Measurements from ENCODE around the gene FREM2.

FREM2 gene

DNA sequence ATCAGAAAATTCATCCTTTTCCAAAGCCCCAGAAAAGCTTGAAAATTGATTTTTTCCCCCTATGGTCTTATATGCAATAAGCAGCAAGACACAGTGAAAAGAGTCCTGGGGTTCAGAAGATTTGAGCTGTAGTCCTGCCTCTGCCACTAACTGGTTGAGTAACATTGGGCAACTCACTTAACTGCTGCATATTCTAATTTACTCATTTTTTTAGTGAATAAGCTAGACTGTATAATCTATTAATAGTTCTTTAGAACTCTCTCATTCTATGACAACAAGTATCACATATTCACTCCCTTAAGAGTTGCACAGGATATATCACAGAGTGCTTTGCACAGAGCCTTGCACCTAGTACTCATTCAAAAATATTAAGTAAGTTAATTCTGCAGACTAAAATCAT is 192.9 kb downstream of the FREM2 start:
- TF ChIP-seq, protein P1, sequence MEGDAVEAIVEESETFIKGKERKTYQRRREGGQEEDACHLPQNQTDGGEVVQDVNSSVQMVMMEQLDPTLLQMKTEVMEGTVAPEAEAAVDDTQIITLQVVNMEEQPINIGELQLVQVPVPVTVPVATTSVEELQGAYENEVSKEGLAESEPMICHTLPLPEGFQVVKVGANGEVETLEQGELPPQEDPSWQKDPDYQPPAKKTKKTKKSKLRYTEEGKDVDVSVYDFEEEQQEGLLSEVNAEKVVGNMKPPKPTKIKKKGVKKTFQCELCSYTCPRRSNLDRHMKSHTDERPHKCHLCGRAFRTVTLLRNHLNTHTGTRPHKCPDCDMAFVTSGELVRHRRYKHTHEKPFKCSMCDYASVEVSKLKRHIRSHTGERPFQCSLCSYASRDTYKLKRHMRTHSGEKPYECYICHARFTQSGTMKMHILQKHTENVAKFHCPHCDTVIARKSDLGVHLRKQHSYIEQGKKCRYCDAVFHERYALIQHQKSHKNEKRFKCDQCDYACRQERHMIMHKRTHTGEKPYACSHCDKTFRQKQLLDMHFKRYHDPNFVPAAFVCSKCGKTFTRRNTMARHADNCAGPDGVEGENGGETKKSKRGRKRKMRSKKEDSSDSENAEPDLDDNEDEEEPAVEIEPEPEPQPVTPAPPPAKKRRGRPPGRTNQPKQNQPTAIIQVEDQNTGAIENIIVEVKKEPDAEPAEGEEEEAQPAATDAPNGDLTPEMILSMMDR (IDR thresholded peaks at IDR 0.05), result no peak
- no peaks in the 10 kb centered on the region for H3K9me3 Mint-ChIP-seq

DNA sequence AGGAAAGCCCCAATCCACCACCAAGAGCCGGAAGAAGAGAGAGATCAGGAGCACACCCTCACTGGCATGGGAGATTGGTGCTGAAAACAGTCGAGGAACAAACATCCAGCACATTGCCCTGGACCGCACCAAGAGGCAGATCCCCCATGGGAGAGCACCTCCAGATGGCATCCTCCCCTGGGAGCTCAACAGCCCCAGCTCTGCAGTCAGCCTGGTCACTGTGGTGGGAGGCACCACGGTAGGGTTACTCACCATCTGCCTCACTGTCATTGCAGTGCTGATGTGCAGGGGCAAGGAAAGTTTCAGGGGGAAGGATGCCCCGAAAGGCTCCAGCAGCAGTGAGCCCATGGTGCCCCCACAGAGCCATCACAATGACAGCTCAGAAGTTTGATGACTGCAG is 193.5 kb downstream of the FREM2 start:
- Mint-ChIP-seq H3K36me3 (ENCODE audit: low read depth) (peaks cover 5% of the 10 kb centered on the region), H3K4me3 (no peak overlapping the region), H3K4me1 (peaks cover 11% of the 10 kb centered on the region), H3K27me3 (ENCODE audit: low read depth, poor library complexity) (no peaks in the 10 kb centered on the region), H3K9me3 (no peaks in the 10 kb centered on the region), H3K27ac (no peak overlapping the region)
- no peak for DNase-seq
- TF ChIP-seq, protein P1 (IDR thresholded peaks at IDR 0.05), result no peak

More for the DNA sequence above, 192.9 kb downstream of the FREM2 start:
- Mint-ChIP-seq H3K27me3 (ENCODE audit: low read depth, poor library complexity) (no peaks in the 10 kb centered on the region), H3K36me3 (ENCODE audit: low read depth) (peaks cover 5% of the 10 kb centered on the region), H3K4me3 (no peak overlapping the region), H3K4me1 (peaks cover 11% of the 10 kb centered on the region), H3K27ac (no peak overlapping the region)
- no peak for DNase-seq

DNA sequence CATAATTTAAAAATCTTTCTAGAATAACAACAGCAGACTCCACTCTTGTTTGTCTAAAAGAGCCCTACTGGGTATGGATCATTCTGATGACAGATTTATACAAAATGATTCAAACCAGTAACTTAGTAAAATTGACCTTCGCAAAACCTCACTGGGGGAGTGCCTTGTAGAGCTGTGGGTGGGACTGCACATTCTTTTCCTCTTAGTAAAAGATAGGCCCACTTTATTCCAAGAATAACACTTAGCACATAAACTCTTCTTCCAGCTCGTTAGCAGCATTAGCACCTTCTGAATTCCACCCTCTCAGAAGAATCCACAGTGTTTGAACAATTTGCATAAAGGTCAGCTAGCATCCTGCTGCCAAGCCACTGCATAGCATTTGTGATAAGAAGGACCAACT is 196.9 kb downstream of the FREM2 start:
- Mint-ChIP-seq H3K4me1 (peaks cover 11% of the 10 kb centered on the region), H3K27ac (no peak overlapping the region), H3K4me3 (no peak overlapping the region), H3K9me3 (no peaks in the 10 kb centered on the region), H3K27me3 (ENCODE audit: low read depth, poor library complexity) (peaks cover 5% of the 10 kb centered on the region), H3K36me3 (ENCODE audit: low read depth) (peaks cover 5% of the 10 kb centered on the region)
- TF ChIP-seq, protein P1 (IDR thresholded peaks at IDR 0.05), result no peak
- no peak for DNase-seq

DNA sequence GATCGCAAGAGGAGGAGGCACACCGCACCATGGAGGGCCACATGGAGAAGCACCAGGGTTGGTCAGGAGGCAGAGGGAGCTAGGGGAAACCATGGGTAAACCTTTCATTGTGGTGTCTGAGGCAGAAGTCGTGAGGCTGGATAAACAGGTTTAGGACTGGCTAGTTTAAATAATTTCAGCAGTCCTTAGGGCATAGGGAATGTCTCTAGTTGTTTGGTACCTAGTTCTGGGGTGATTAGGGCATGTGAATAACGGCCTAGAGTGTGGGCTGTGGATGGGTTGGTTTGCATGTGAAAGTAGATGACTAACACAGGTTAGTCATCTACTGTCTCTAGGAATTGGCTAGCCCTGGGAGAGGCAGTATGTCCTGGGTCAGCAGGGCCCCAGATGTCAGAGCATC is 201.4 kb downstream of the FREM2 start:
- Mint-ChIP-seq H3K4me3 (no peak overlapping the region), H3K27ac (peak overlapping the region; percentile 35), H3K27me3 (ENCODE audit: low read depth, poor library complexity) (peaks cover 5% of the 10 kb centered on the region), H3K4me1 (peaks cover 7% of the 10 kb centered on the region), H3K36me3 (ENCODE audit: low read depth) (no peaks in the 10 kb centered on the region), H3K9me3 (peaks cover 23% of the 10 kb centered on the region)
- TF ChIP-seq, protein P1 (IDR thresholded peaks at IDR 0.05), result no peak
- no peak for DNase-seq

DNA sequence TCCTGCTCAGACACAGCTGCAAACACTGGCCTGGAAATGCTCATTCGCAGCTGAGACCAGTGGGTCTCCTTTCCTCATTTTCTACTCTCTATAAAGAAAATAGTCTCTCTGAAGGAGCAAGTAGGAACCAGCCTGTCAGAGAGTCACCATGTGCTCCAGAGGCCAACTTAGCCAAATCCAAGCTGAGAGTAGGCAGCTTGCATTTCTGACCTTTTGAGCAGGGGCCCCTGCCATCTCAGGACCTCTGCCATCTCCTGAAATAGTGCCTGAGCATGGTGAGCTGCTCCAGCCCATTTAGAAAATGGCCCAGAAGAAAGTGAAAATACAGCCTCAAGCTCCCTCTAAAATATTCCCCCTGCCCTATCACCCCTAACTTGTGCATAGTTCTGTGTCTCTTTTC is 208.2 kb downstream of the FREM2 start:
- Mint-ChIP-seq H3K4me1 (no peaks in the 10 kb centered on the region), H3K4me3 (no peak overlapping the region)

DNA sequence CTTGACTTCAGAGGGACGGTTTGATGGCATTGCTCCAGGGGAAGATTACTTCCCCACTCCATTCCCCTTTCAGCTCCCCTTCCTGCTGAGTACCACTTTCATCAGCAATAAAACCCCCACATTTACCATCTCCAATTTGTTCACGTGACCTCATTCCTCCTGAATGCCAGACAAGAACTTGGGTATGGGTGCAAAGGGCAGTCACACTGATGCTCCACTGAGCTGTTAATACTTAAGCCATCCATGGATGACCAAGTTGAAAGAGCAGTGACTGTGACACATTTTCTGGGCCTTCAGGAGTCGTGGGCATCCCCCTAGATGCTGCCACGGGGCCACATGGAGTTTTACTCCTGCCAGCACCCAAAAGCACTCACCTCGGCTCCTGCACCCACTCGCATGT is 210.6 kb downstream of the FREM2 start:
- H3K27me3 Mint-ChIP-seq (ENCODE audit: low read depth, poor library complexity), result no peaks in the 10 kb centered on the region
- H3K4me3 Mint-ChIP-seq, result no peak overlapping the region
- H3K9me3 Mint-ChIP-seq, result peaks cover 16% of the 10 kb centered on the region
- H3K27ac Mint-ChIP-seq, result no peak overlapping the region
- TF ChIP-seq, protein P1 (IDR thresholded peaks at IDR 0.05), result no peak
- DNase-seq, result no peak
- H3K4me1 Mint-ChIP-seq, result no peaks in the 10 kb centered on the region
- no peaks in the 10 kb centered on the region for H3K36me3 Mint-ChIP-seq (ENCODE audit: low read depth)

More for the DNA sequence above, 208.2 kb downstream of the FREM2 start:
- H3K36me3 Mint-ChIP-seq (ENCODE audit: low read depth), result no peaks in the 10 kb centered on the region
- no peak overlapping the region for H3K27ac Mint-ChIP-seq
- TF ChIP-seq, protein P1 (IDR thresholded peaks at IDR 0.05), result no peak
- peaks cover 31% of the 10 kb centered on the region for H3K9me3 Mint-ChIP-seq
- H3K27me3 Mint-ChIP-seq (ENCODE audit: low read depth, poor library complexity), result no peaks in the 10 kb centered on the region
- no peak for DNase-seq

Measured in nephron progenitor cell (in vitro differentiated cells).